ENCODE data around the gene EI24.

The EI24 gene

DNA sequence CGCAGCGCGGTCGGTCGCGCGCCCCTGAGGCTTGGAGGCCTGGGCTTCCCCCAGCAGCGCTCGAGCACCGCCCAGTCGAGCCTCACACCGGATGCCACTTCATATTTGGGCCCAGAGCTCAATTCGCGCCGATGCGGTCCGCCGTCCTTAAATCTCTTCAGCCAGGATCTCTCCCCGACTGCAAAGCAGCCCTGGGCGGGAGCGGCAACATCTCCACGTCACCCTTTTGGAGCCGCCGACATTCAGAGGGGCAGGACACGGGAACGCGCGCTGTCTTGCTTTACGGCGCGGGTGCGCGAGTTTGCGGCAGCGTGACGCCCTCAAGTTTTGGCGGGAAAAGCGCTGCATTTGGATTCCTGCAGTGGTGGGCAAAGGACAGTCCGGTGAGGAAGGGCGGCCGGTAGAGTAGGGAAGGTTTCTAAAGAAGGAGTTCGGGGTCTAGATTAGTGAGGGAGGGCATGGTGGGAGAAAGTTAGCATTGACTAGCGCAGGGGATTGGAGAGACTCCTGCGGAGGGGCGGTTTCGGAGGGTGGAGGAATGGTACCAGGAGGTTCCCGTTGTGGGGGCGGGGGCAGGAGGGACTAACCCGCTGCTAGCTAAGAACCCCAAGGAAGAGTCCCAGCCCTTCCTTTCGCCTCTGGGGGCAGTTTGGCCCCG lies 56.5 kb downstream of the EI24 start:
- Histone ChIP-seq H3K36me3 (ENCODE audit: control insufficient read depth, insufficient read depth, low read length) (peaks cover 13% of the 10 kb centered on the region), H3K4me1 (ENCODE audit: control insufficient read depth, insufficient read depth, low read length) (no peaks in the 10 kb centered on the region), H3K27ac (ENCODE audit: insufficient read depth, low read depth, low read length, poor library complexity, severe bottlenecking) (peak overlapping the region; percentile 99), H3K4me3 (ENCODE audit: insufficient read depth, low read depth, low read length) (peak overlapping the region; percentile 86), H3K27me3 (ENCODE audit: control insufficient read depth, insufficient read depth, low read length, poor library complexity, severe bottlenecking) (no peaks in the 10 kb centered on the region), H3K9me3 (ENCODE audit: control insufficient read depth, low read length) (no peaks in the 10 kb centered on the region)
- 0% methylated on average over 51 of the region's 51 CpGs for WGBS, 2 experiments

DNA sequence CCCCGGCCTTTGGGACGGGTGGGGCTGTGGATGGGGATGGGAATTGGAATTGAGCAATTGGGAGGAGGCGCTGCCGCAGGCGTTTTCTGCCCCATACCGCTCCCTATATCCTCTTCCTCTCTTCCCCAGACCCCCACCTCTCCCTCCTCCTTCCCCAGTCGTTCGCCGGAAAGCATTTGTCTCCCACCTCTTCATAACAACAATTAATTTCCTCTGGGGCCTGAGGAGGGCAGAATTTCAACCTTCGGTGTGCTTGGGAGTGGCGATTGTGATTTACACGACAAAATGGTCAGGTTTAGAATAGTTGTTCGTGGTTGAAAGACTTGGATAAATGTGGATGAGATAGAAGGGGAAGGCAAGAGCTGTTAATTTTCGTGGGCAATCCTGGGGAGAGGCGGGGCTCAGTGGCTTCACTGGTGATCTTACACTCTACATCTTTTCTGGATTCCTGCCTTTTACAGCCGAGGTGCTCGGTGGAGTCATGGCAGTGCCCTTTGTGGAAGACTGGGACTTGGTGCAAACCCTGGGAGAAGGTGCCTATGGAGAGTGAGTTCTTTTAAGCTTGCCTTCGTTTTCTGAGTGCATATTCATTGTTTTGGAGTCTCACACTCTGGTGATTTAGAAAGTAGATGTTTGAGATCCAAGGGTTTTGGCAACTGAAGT lies 57.1 kb downstream of the EI24 start:
- Histone ChIP-seq H3K27me3 (ENCODE audit: control insufficient read depth, insufficient read depth, low read length, poor library complexity, severe bottlenecking) (no peaks in the 10 kb centered on the region), H3K4me1 (ENCODE audit: control insufficient read depth, insufficient read depth, low read length) (no peaks in the 10 kb centered on the region), H3K4me3 (ENCODE audit: insufficient read depth, low read depth, low read length) (peak overlapping the region; percentile 86), H3K36me3 (ENCODE audit: control insufficient read depth, insufficient read depth, low read length) (peaks cover 8% of the 10 kb centered on the region), H3K9me3 (ENCODE audit: control insufficient read depth, low read length) (no peaks in the 10 kb centered on the region), H3K27ac (ENCODE audit: insufficient read depth, low read depth, low read length, poor library complexity, severe bottlenecking) (peak overlapping the region; percentile 99)
- WGBS, 2 experiments = 0% methylated on average over 16 to 18 of the region's 18 CpGs

DNA sequence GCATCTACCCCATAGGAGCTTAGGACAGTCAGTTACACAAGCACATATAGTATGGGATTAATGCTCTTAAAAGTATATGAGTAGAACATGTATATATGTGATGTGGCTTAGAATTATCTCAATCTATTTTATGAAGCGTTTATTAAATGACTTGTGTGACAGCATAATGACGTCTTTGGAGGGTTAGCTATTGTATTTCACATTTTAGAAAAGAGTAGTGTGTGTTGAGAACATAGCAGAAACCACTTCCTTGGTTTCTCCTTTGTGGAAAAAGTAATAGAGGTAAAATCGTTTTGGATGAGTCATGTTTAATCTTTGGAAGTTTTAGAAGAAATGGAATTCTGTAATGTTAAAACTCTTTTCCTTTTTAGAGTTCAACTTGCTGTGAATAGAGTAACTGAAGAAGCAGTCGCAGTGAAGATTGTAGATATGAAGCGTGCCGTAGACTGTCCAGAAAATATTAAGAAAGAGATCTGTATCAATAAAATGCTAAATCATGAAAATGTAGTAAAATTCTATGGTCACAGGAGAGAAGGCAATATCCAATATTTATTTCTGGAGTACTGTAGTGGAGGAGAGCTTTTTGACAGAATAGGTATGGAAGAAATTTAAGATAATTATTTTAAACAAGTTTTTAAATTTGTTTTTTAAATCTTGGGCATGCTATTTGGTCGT lies 58.1 kb downstream of the EI24 start:
- Histone ChIP-seq H3K4me3 (ENCODE audit: insufficient read depth, low read depth, low read length) (peak overlapping the region; percentile 86), H3K36me3 (ENCODE audit: control insufficient read depth, insufficient read depth, low read length) (peaks cover 6% of the 10 kb centered on the region), H3K4me1 (ENCODE audit: control insufficient read depth, insufficient read depth, low read length) (no peaks in the 10 kb centered on the region), H3K27ac (ENCODE audit: insufficient read depth, low read depth, low read length, poor library complexity, severe bottlenecking) (no peak overlapping the region), H3K9me3 (ENCODE audit: control insufficient read depth, low read length) (no peaks in the 10 kb centered on the region), H3K27me3 (ENCODE audit: control insufficient read depth, insufficient read depth, low read length, poor library complexity, severe bottlenecking) (no peaks in the 10 kb centered on the region)
- 77 to 78% methylated on average over 6 of the region's 7 CpGs for WGBS, 2 experiments
